ENCODE results near the gene MESP1. TPM values are rescaled to one million over a fixed set of nuclear protein-coding genes. Genes with fewer than 3 reads are reported as not detected.

Gene MESP1
- total and polyA plus RNA-seq, 2 of the 8 experiments (the other 6 are each of a cell fraction or from before 2014, with no cell fraction given): 0.15 to 0.23 TPM

GRCh38 chr15:89799918-89800498, 49.0 kb upstream of the MESP1 start (continued):
- TF ChIP-seq CTCF (IDR thresholded peaks at IDR 0.05; ENCODE audit: control extremely low read depth in 1 of 3, insufficient read depth in 1 of 3, low read depth in 1 of 3, low read length in 3 of 3): no peak
- no peak for TF ChIP-seq SIX5 (IDR thresholded peaks at IDR 0.05; ENCODE audit: low read depth, low read length)
- no peak for TF ChIP-seq BCL11A (IDR thresholded peaks at IDR 0.05; ENCODE audit: low read depth in 2 of 2, low read length in 2 of 2)
- no peak for TF ChIP-seq SIRT6 (IDR thresholded peaks at IDR 0.05; ENCODE audit: low read length)
- TF ChIP-seq FOSL1 (IDR thresholded peaks at IDR 0.05; ENCODE audit: insufficient read depth, low read depth, low read length): no peak
- no peak for TF ChIP-seq TAF7 (optimal IDR thresholded peaks at IDR 0.05; ENCODE audit: borderline replicate concordance, low read depth, low read length)
- TF ChIP-seq ATF2 (IDR thresholded peaks at IDR 0.05; ENCODE audit: low read length): no peak
- TF ChIP-seq CTBP2 (IDR thresholded peaks at IDR 0.05; ENCODE audit: borderline replicate concordance, insufficient read depth, insufficient read length, low read length): no peak
- no peak for TF ChIP-seq RXRA (IDR thresholded peaks at IDR 0.05; ENCODE audit: insufficient read depth, low read depth, low read length)
